ENCODE results near the gene DPF3.

DPF3 gene

DNA sequence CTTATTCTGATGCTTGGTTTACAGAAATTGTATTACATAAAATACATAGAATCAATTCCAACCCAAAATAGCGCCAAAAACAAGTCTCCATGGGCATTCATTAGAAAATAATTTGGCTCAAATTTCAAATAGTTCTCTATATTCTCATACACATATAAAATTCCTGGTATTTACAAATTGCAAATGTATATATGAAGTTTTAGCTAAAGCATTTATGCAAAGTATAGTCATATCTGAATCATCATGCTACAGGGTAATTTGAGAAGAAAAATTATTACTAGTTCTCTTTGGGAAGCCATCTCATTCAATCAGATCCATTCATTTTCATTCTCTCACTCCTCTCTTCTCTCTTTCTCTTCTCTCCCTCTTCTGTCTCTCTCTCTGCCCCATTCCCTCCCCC is 257.8 kb downstream of the DPF3 start:
- no peak for DNase-seq

GRCh38 chr14:72634691-72635616 is 258.9 kb downstream of the DPF3 start:
- no peak for DNase-seq

- no peak for DNase-seq
These were observed 260.4 kb downstream of the DPF3 start for GRCh38 chr14:72633551-72633950.

DNA sequence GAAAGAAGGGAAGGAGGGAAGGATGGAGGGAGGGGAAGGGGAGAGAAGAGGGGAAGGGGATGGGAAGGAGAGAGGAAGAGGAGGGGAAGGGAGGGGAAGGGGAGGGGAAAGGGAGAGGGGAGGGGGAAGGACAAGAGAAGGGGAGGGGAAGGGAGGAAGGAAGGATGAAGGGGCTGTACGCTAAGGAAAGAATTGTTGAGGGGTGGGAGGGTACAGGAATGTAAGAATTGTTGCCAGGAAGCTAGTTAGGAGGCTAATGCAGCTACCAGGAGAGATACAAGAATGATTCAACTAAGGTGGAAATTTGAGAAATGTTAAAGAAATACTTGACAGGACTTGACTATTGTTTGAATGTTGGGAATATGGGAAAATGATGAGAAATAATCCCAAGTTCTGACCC is 261.2 kb downstream of the DPF3 start:
- no peak for DNase-seq

- DNase-seq, result no peak
These were observed 262.5 kb downstream of the DPF3 start for GRCh38 chr14:72631401-72631800.

GRCh38 chr14:72630374-72630773 is 263.5 kb downstream of the DPF3 start:
- DNase-seq, result no peak

DNA sequence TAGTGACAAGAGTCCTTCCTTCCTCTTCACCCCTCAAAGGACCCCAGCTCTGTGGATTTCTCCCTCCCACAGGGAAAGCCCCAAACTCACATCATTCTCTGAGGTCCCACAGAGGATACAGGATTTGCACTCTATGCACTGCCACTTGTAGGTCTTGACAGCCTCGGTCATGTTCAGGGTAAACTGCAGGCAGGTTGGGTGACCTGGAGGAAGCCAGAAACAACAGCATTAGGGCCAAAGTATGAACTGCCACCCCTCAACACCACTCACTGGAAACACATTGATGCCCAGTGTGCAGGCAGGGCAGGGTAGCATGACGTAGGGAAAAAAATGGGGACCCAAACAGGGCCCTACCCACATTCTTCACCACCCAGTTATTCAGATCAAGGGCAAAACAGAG is 264.4 kb downstream of the DPF3 start:
- DNase-seq, result no peak

GRCh38 chr14:72625689-72626088 is 268.2 kb downstream of the DPF3 start:
- no peak for DNase-seq

GRCh38 chr14:72621387-72622065 is 272.4 kb downstream of the DPF3 start:
- no peak for DNase-seq

DNA sequence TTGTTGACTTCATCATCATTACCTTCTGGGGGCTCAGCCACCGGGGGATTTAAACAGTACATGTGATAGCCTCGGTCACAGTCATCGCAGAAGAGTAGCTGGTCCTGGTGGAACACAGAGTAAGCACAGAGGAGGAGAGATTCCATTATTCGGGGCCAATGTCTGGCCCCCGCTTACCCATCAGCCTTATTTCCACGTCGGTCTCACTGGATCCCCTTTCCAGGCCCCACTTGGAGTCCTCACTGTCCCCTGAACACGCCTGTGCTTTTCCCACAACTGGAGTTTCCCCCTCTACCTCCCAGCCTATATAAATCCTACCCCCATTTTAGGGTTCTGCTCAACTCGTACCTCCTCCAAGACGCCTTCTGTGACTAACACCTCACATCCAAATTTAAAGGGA is 274.0 kb downstream of the DPF3 start:
- DNase-seq, result no peak

GRCh38 chr14:72619111-72619571 is 274.8 kb downstream of the DPF3 start:
- DNase-seq, result no peak

DNA sequence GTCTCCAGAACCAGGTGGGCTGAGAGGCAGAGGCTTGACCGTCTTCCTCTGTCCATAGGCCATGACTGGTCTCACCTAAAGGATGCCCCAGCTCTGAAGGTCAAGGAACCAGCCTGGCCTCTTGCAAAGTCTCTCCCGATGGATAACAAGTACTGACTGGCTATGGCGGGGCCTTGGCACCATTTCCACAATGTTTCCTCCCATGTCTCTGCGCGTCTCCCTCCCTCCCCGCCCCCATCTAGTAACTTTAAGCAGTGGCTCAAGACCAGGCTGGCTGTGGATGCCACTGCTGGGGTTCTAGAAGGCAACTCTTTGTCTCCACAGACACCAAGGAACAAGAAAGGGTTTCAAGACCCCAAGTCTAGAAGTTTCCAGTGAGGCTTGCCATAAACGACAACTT is 275.5 kb downstream of the DPF3 start:
- no peak for DNase-seq

DNA sequence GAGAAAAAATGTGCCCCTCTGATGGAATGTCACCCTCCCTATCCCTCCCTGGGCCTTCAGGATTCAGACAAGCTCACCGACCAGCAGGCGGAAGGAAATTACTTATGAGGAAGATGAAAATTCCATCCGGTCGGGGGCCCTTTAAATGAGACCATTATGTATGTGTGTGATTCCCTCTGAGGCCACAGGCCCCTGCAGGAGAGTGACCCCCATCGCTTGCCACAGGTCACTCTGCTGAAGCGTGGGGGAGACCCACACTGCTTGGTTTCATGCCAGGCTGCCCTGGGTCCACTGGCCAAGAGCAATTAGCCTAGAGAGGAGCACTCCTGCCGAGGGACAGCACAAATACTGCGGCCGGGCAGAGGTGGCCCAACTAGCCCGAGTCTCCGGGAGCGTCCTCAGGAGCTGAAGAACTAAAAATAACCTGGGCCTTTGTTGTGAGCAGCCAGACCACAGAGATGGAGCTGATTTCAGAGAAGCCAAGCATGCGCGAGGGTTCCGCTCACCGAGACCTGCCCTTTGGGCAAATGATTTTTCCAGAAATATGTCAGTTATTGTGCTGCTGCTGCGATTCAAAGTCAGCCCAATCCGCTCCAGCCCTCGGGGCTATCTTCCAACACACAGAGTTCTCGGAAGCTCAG is 276.4 kb downstream of the DPF3 start:
- no peak for DNase-seq

- no peak for DNase-seq
These were observed 277.1 kb downstream of the DPF3 start for GRCh38 chr14:72616811-72617210.

GRCh38 chr14:72616294-72616693 is 277.6 kb downstream of the DPF3 start:
- DNase-seq, result no peak

DNA sequence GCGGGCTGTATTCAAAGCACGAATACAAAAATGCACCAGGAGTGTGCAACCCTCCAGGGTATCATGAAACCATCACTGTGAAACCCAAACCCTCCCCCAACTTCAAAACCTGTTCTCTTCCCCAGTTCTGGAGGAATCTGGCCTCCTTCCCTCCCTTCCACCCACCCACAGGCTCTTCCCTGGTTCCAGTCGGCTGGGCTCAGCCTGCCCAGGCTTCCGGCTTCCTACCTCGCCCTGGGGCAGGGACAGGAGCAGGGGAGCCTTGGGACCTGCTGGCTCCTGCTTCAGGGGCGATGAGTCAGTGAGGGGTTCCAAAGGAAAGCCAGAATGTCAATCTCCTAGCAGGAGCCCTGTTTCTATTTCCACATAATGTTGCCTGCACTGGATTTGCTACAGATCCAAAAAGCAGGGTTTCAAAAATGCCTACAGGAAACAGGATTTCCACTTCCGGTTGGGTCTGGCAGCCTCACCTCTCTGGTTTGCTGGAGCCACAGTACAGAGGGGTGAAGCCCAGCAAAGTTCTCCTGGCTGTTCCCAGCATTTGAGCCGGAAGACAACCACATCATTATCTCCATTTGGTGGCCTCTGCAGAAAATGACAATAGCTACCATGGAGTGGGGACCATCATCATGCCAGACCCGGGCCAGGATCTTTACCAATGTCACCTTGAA is 278.3 kb downstream of the DPF3 start:
- DNase-seq, result no peak

DNA sequence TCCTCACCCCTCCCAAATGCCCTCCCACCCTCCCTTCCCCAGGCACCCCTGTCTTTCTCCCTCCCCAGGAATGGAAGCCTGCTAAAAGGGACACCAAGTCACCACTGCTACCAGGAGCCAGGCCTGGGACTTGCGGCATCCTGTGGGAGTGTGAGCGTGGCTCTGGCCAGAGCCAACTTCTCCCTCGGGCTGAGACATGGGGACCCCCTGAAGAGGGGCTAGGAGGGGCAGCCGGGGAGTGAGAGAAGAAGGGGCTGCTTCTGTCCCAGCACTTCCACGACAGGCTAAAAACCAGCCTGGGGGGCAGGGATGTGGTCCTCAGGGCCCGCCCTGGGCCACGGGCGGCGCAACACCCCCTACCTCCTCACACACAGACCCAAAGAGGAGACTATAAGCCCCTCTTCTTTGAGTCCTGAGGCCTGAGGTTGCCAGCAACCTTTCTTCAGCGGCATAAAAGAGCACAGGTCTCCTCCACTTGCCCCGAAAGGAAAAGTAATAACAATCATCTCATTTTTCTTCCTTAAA is 278.9 kb downstream of the DPF3 start:
- DNase-seq, result no peak

GRCh38 chr14:72614365-72614764 is 279.5 kb downstream of the DPF3 start:
- DNase-seq, result no peak

DNA sequence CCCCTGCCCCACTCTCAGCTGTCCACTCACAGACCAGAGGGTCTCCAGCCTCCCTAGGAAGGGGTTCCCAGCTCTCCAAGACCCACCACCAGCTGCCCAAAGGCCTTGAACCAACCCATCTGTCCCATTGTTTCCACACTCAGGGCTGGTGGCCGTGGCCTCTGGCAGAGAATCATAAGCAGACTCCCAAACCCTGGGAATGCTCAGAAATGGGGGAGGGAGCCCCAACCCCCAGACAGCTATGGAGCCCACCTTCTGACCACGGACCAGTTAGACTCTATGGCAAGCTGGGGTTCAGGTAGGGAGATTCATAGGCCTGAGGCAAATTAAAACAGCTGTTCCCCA is 280.0 kb downstream of the DPF3 start:
- no peak for DNase-seq

GRCh38 chr14:72613231-72613974 is 280.5 kb downstream of the DPF3 start:
- no peak for DNase-seq

GRCh38 chr14:72612041-72612440 is 281.9 kb downstream of the DPF3 start:
- no peak for DNase-seq

- no peak for DNase-seq
These were observed 282.4 kb downstream of the DPF3 start for GRCh38 chr14:72611506-72611905.
